ENCODE results near the gene SEZ6.

- no peak for TF ChIP-seq CTCF (IDR thresholded peaks at IDR 0.05)
- TF ChIP-seq EZH2 (IDR thresholded peaks at IDR 0.05; ENCODE audit: borderline replicate concordance, insufficient read depth, low read depth, low read length, poor library complexity, severe bottlenecking): no peak
Measured at GRCh38 chr17:28957992-28958355, 47.9 kb downstream of the SEZ6 start.
